ENCODE data around the gene TRIM7. TPM values are rescaled to one million over a fixed set of nuclear protein-coding genes. Genes with fewer than 3 reads are reported as not detected.

Gene TRIM7
- total and polyA plus RNA-seq, 9 of the 15 experiments (the other 6 are each of a cell fraction or from before 2014, with no cell fraction given): 2.6 to 14.9 (median 8.9) TPM

- no peak for TF ChIP-seq ZNF609 (CRISPR knock-in tag; IDR thresholded peaks at IDR 0.05; ENCODE audit: borderline replicate concordance)
- no peak for TF ChIP-seq ZNF311 (CRISPR knock-in tag; IDR thresholded peaks at IDR 0.05)
- TF ChIP-seq, protein P1, sequence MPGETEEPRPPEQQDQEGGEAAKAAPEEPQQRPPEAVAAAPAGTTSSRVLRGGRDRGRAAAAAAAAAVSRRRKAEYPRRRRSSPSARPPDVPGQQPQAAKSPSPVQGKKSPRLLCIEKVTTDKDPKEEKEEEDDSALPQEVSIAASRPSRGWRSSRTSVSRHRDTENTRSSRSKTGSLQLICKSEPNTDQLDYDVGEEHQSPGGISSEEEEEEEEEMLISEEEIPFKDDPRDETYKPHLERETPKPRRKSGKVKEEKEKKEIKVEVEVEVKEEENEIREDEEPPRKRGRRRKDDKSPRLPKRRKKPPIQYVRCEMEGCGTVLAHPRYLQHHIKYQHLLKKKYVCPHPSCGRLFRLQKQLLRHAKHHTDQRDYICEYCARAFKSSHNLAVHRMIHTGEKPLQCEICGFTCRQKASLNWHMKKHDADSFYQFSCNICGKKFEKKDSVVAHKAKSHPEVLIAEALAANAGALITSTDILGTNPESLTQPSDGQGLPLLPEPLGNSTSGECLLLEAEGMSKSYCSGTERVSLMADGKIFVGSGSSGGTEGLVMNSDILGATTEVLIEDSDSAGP (CRISPR knock-in tag; IDR thresholded peaks at IDR 0.05): no peak; the same call in 1 of the 2 replicates
- TF ChIP-seq JUN (IDR thresholded peaks at IDR 0.05; ENCODE audit: borderline replicate concordance, low read depth, low read length): no peak
- no peak for TF ChIP-seq JUN (CRISPR knock-in tag; IDR thresholded peaks at IDR 0.05; ENCODE audit: borderline replicate concordance)
- TF ChIP-seq ZNF239 (CRISPR knock-in tag; IDR thresholded peaks at IDR 0.05): no peak
- TF ChIP-seq CREM (IDR thresholded peaks at IDR 0.05; ENCODE audit: low read depth): peak; percentile 11; the same call in 1 of the 2 replicates
- TF ChIP-seq TAF1 (IDR thresholded peaks at IDR 0.05; ENCODE audit: control insufficient read depth, extremely low read depth, insufficient read depth, low read length, severe bottlenecking): no peak
- TF ChIP-seq ZBTB40 (IDR thresholded peaks at IDR 0.05): peak; percentile 84
- TF ChIP-seq ZBTB40 (CRISPR knock-in tag; IDR thresholded peaks at IDR 0.05): no peak
- no peak; a peak in 1 of 4 replicates for TF ChIP-seq FOXK2 (conservative IDR thresholded peaks at IDR 0.05 in 1 of 2, IDR thresholded peaks at IDR 0.05 in 1 of 2; ENCODE audit: low read depth in 2 of 2)
Observed at GRCh38 chr5:181188700-181189362, 16.2 kb downstream of the TRIM7 start (continued).
